Neural crest cell (in vitro differentiated cells): ENCODE measurements around the gene AKT3. TPM values are rescaled to one million over a fixed set of nuclear protein-coding genes. Genes with fewer than 3 reads are reported as not detected.

Experiments used
- DNase-seq: peaks from one replicate; pipeline ENCODE4 v3.0.0; 2021; ENCODE audit warnings: low read depth, mixed read lengths, low spot score
- H3K27ac Mint-ChIP-seq: one replicate; pipeline ENCODE4 v1.8.0; 2021; ENCODE audit warnings: mild to moderate bottlenecking, mixed read lengths; ENCODE audit not compliant: unreplicated experiment
- H3K27me3 Mint-ChIP-seq: 2 replicates; pipeline ENCODE4 v1.8.0; 2021; ENCODE audit warnings: low read depth, mild to moderate bottlenecking, mixed read lengths
- H3K36me3 Mint-ChIP-seq: 2 replicates; pipeline ENCODE4 v1.8.0; 2021; ENCODE audit warnings: low read depth, mild to moderate bottlenecking, mixed read lengths
- H3K4me1 Mint-ChIP-seq: 2 replicates; pipeline ENCODE4 v1.8.0; 2021; ENCODE audit warnings: mixed read lengths
- H3K4me3 Mint-ChIP-seq: one replicate; pipeline ENCODE4 v1.8.0; 2021; ENCODE audit warnings: mild to moderate bottlenecking, mixed read lengths
- H3K9me3 Mint-ChIP-seq: 2 replicates; pipeline ENCODE4 v1.8.0; 2021; ENCODE audit warnings: mixed read lengths
- CTCF ChIP-seq: fragments of 200-600 bp; sonication (generic); conservative IDR thresholded peaks from 2 replicates; pipeline ENCODE4 v1.5.0; 2021; ENCODE audit warnings: antibody characterized with exemption, mild to moderate bottlenecking
- total RNA-seq: library from RNA; stranded (reverse); gene quantifications from 2 replicates; pipeline ENCODE4 v1.2.1, GENCODE V29; 2021

Gene AKT3
- total RNA-seq, 1 donor from 2014 or later, result 38.2 TPM

DNA sequence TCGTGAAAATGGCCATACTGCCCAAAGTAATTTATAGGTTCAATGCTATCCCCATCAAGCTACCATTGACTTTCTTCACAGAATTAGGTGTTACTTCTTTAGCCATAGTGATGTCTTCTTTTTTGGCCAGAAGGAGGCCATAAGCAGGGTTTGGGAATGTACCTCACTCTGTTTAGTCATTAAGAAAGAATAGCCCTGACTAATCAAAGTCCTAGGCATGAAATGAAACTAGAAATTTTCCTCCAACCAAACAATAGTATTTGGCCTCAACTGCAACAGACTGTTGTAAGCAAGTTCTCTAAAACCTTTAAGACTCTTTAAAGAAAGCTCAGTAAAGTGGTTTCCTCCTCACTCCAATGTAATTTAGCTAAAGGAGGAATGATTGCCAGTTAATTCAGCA, 163.9 kb downstream of the AKT3 start:
- peaks cover 3% of the 10 kb centered on the region for H3K9me3 Mint-ChIP-seq
- no peak overlapping the region for H3K4me3 Mint-ChIP-seq
- H3K36me3 Mint-ChIP-seq, result peaks cover 12% of the 10 kb centered on the region
- TF ChIP-seq CTCF, result no peak
- DNase-seq, result no peak
- H3K27ac Mint-ChIP-seq, result no peak overlapping the region
- no peaks in the 10 kb centered on the region for H3K27me3 Mint-ChIP-seq
- no peaks in the 10 kb centered on the region for H3K4me1 Mint-ChIP-seq

- TF ChIP-seq CTCF, result no peak
- Mint-ChIP-seq H3K27me3 (no peaks in the 10 kb centered on the region), H3K4me3 (no peak overlapping the region), H3K4me1 (peaks cover 10% of the 10 kb centered on the region), H3K27ac (no peak overlapping the region), H3K36me3 (peaks cover 16% of the 10 kb centered on the region), H3K9me3 (peaks cover 3% of the 10 kb centered on the region)
- no peak for DNase-seq
These were observed 169.2 kb downstream of the AKT3 start for GRCh38 chr1:243680860-243681259.

DNA sequence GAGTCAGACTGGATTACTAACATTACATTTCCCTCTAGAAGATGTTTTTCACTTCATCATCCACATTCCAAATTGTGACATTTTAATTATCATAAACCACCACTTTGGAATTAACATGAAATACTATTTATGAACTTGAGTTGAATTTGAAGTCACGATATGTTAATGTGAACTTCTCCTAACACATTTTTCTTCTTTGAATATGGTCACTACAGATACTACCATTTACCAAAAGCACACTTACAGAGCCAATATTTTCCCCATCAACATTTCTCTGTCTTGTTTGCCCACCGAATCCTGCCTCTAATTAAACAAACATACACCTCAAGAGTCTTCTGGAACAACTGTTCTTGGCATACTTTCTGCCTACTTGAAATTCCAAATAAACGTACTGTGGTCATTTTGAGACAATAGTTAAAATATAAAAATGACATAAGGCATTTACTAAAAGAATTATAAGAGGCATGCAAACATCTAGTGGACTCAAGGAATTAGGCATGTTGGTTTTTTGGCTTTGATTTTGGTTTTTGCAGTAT, 177.4 kb downstream of the AKT3 start:
- no peaks in the 10 kb centered on the region for H3K27me3 Mint-ChIP-seq
- peaks cover 5% of the 10 kb centered on the region for H3K4me1 Mint-ChIP-seq
- DNase-seq, result no peak
- H3K36me3 Mint-ChIP-seq, result peaks cover 11% of the 10 kb centered on the region
- TF ChIP-seq CTCF, result no peak
- no peak overlapping the region for H3K27ac Mint-ChIP-seq
- H3K9me3 Mint-ChIP-seq, result peaks cover 6% of the 10 kb centered on the region
- no peak overlapping the region for H3K4me3 Mint-ChIP-seq

DNA sequence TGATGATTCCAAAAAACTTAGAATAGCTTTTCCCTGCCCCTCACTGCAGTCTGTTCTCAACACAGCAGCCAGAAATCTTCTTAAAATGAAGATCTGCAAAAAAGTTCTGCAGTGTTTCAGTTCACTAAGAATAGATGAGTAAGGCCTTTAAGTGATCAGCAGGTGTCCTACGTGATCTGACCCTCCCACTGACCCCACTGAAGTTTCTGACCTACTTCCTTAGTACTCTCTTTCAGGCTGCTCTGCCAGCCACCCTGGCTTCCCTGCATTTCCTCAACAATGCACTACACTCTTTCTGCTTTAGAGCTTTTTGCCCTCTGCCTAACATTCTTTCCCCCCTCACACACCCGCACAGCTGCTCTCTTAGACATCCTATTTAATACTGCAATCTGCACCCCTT, 182.5 kb downstream of the AKT3 start:
- Mint-ChIP-seq H3K36me3 (peaks cover 13% of the 10 kb centered on the region), H3K4me3 (no peak overlapping the region), H3K27ac (peak overlapping the region; percentile 5), H3K4me1 (peaks cover 11% of the 10 kb centered on the region), H3K9me3 (peaks cover 4% of the 10 kb centered on the region), H3K27me3 (no peaks in the 10 kb centered on the region)
- TF ChIP-seq CTCF, result no peak
- DNase-seq, result no peak

- Mint-ChIP-seq H3K9me3 (peaks cover 4% of the 10 kb centered on the region), H3K36me3 (peaks cover 13% of the 10 kb centered on the region), H3K27me3 (no peaks in the 10 kb centered on the region), H3K4me1 (peaks cover 11% of the 10 kb centered on the region), H3K4me3 (no peak overlapping the region), H3K27ac (no peak overlapping the region)
- no peak for TF ChIP-seq CTCF
- no peak for DNase-seq
These were observed 182.9 kb downstream of the AKT3 start for GRCh38 chr1:243667133-243667532.
